HG02642 (cell line): Measurements from ENCODE around the gene NMRK1.

Source experiments
- ATAC-seq: cut with Tn5 transposase; IDR thresholded peaks from one replicate; pipeline ENCODE4 v1.9.1; 2021; ENCODE audit warnings: mild to moderate bottlenecking; ENCODE audit not compliant: unreplicated experiment, poor library complexity

Gene NMRK1

GRCh38 chr9:75064307-75065025 lies 23.5 kb downstream of the NMRK1 start:
- no peak for ATAC-seq

- ATAC-seq = no peak
These were observed 24.2 kb downstream of the NMRK1 start for GRCh38 chr9:75063556-75064305.

GRCh38 chr9:75061169-75061568 lies 26.8 kb downstream of the NMRK1 start:
- ATAC-seq = no peak

- no peak for ATAC-seq
These were observed 33.5 kb downstream of the NMRK1 start for GRCh38 chr9:75054368-75055001.

GRCh38 chr9:75053869-75054268 lies 34.1 kb downstream of the NMRK1 start:
- peak; percentile 90 for ATAC-seq

GRCh38 chr9:75051285-75051684 lies 36.7 kb downstream of the NMRK1 start:
- no peak for ATAC-seq

GRCh38 chr9:75047506-75047905 lies 40.4 kb downstream of the NMRK1 start:
- ATAC-seq = no peak

- no peak for ATAC-seq
These were observed 41.1 kb downstream of the NMRK1 start for GRCh38 chr9:75046725-75047345.

- ATAC-seq = no peak
These were observed 46.9 kb downstream of the NMRK1 start for GRCh38 chr9:75041041-75041440.

- ATAC-seq = no peak
These were observed 48.2 kb downstream of the NMRK1 start for GRCh38 chr9:75039801-75040200.

GRCh38 chr9:75039009-75039408 lies 48.9 kb downstream of the NMRK1 start:
- no peak for ATAC-seq

- ATAC-seq = no peak
These were observed 51.2 kb downstream of the NMRK1 start for GRCh38 chr9:75036793-75037192.

GRCh38 chr9:75033791-75034473 lies 54.0 kb downstream of the NMRK1 start:
- peak; percentile 76 for ATAC-seq

- peak; percentile 52 for ATAC-seq
These were observed 60.5 kb downstream of the NMRK1 start for GRCh38 chr9:75027187-75028107.

- no peak for ATAC-seq
These were observed 64.1 kb downstream of the NMRK1 start for GRCh38 chr9:75023846-75024245.

- ATAC-seq = no peak
These were observed 68.3 kb downstream of the NMRK1 start for GRCh38 chr9:75019654-75020053.

GRCh38 chr9:75019022-75019421 lies 68.9 kb downstream of the NMRK1 start:
- no peak for ATAC-seq

- ATAC-seq = no peak
These were observed 70.6 kb downstream of the NMRK1 start for GRCh38 chr9:75017378-75017777.

GRCh38 chr9:75013735-75014134 lies 74.2 kb downstream of the NMRK1 start:
- no peak for ATAC-seq
